Measurements from ENCODE around the gene PRIM2.

- no peak for TF ChIP-seq EZH2phosphoT487 (IDR thresholded peaks at IDR 0.05; ENCODE audit: borderline replicate concordance)
- TF ChIP-seq, protein P1, sequence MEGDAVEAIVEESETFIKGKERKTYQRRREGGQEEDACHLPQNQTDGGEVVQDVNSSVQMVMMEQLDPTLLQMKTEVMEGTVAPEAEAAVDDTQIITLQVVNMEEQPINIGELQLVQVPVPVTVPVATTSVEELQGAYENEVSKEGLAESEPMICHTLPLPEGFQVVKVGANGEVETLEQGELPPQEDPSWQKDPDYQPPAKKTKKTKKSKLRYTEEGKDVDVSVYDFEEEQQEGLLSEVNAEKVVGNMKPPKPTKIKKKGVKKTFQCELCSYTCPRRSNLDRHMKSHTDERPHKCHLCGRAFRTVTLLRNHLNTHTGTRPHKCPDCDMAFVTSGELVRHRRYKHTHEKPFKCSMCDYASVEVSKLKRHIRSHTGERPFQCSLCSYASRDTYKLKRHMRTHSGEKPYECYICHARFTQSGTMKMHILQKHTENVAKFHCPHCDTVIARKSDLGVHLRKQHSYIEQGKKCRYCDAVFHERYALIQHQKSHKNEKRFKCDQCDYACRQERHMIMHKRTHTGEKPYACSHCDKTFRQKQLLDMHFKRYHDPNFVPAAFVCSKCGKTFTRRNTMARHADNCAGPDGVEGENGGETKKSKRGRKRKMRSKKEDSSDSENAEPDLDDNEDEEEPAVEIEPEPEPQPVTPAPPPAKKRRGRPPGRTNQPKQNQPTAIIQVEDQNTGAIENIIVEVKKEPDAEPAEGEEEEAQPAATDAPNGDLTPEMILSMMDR (conservative IDR thresholded peaks at IDR 0.05; ENCODE audit: low read length), result no peak
Observed at GRCh38 chr6:57313009-57313408, 4.4 kb upstream of the PRIM2 start.
